HEK293T (cell line): ENCODE measurements around the gene ALG9.
"Not testable (repeated sequence)": the region's sequence is repeated elsewhere in the genome, so short reads cannot be mapped to it uniquely, and the experiment has no call there.

Experiments used
- CTCF ChIA-PET: fragments of 350-600 bp; formaldehyde crosslinking; extraction: SDS; loops from one replicate; lab custom pipeline; 2021; ENCODE audit warnings: antibody characterized with exemption, inconsistent platforms; lab: Yijun Ruan, JAX
- POLR2A ChIA-PET: fragments of 350-600 bp; formaldehyde crosslinking; extraction: SDS; loops from one replicate; lab custom pipeline; 2020; ENCODE audit warnings: antibody characterized with exemption, inconsistent platforms; lab: Yijun Ruan, JAX
- DNase-seq: peaks from one replicate; pipeline ENCODE4 v3.0.0; 2012; ENCODE audit warnings: mixed read lengths; ENCODE audit errors: extremely low spot score
- ARNT ChIP-seq: fragments of 450-650 bp; IDR thresholded peaks from 2 replicates; pipeline ENCODE4 v1.6.1; 2017; ENCODE audit warnings: mild to moderate bottlenecking
- BHLHE40 ChIP-seq: fragments of 450-650 bp; IDR thresholded peaks from 2 replicates; pipeline ENCODE4 v1.6.1; 2016; ENCODE audit warnings: mild to moderate bottlenecking, moderate library complexity, borderline replicate concordance
- CTBP1 ChIP-seq: fragments of 450-650 bp; IDR thresholded peaks from 2 replicates; pipeline ENCODE4 v1.6.1; 2016; ENCODE audit warnings: borderline replicate concordance
- ELF4 ChIP-seq: fragments of 450-650 bp; IDR thresholded peaks from 2 replicates; pipeline ENCODE4 v1.6.1; 2017; ENCODE audit warnings: antibody characterized with exemption
- FOXA1 ChIP-seq: fragments of 450-650 bp; IDR thresholded peaks from 2 replicates; pipeline ENCODE4 v1.6.1; 2016; ENCODE audit warnings: mild to moderate bottlenecking
- FOXK2 ChIP-seq: fragments of 450-650 bp; IDR thresholded peaks from 2 replicates; pipeline ENCODE4 v1.6.1; 2016; ENCODE audit warnings: mild to moderate bottlenecking
- FOXM1 ChIP-seq: fragments of 450-650 bp; IDR thresholded peaks from 2 replicates; pipeline ENCODE4 v1.6.1; 2017; ENCODE audit warnings: mild to moderate bottlenecking, borderline replicate concordance
- HDGF ChIP-seq: fragments of 450-650 bp; IDR thresholded peaks from 2 replicates; pipeline ENCODE4 v1.6.1; 2017; ENCODE audit warnings: antibody characterized with exemption, borderline replicate concordance
- L3MBTL2 ChIP-seq: fragments of 450-650 bp; conservative IDR thresholded peaks from 2 replicates; pipeline ENCODE4 v1.6.1; 2016; ENCODE audit warnings: mild to moderate bottlenecking
- LEF1 ChIP-seq: fragments of 450-650 bp; IDR thresholded peaks from 2 replicates; pipeline ENCODE4 v1.6.1; 2017; ENCODE audit warnings: mild to moderate bottlenecking, borderline replicate concordance
- NFRKB ChIP-seq: fragments of 450-650 bp; IDR thresholded peaks from 2 replicates; pipeline ENCODE4 v1.6.1; 2016; ENCODE audit warnings: mild to moderate bottlenecking, moderate library complexity
- SP1 ChIP-seq: fragments of 450-650 bp; IDR thresholded peaks from 2 replicates; pipeline ENCODE4 v1.6.1; 2017
- SUZ12 ChIP-seq: fragments of 450-650 bp; IDR thresholded peaks from 2 replicates; pipeline ENCODE4 v1.6.1; 2016; ENCODE audit warnings: mild to moderate bottlenecking
- TARDBP ChIP-seq: fragments of 450-650 bp; IDR thresholded peaks from 2 replicates; pipeline ENCODE4 v1.6.1; 2016
- ZNF384 ChIP-seq: fragments of 450-650 bp; IDR thresholded peaks from 2 replicates; pipeline ENCODE4 v1.6.1; 2016
- TF ChIP-seq, protein P1 (sequence below): fragments of 450-650 bp; IDR thresholded peaks from 2 replicates; pipeline ENCODE4 v1.6.1; 2016

The ALG9 gene

DNA sequence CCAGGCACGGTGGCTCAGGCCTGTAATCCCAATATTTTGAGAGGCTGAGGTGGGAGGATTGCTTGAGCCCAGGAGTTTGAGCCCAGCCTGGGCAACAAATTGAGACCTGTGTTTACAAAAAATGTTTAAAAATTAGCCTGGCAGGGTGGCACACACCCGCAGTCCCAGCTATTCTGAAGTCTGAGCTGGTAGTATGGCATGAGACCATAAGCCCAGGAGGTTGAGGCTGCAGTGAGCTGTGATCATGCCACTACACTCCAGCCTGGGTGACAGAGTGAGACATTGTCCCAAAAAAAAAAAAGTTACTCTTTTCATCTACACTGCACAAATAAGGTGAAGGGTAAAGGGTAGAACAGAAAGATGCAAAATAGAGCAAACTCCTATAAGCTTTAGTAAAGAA lies 82.9 kb downstream of the ALG9 start:
- TF ChIP-seq NFRKB (no peak), FOXM1 (no peak), CTBP1 (no peak)
- ChIA-PET POLR2A (no interaction called here), CTCF (no interaction called here)
- no peak for DNase-seq

DNA sequence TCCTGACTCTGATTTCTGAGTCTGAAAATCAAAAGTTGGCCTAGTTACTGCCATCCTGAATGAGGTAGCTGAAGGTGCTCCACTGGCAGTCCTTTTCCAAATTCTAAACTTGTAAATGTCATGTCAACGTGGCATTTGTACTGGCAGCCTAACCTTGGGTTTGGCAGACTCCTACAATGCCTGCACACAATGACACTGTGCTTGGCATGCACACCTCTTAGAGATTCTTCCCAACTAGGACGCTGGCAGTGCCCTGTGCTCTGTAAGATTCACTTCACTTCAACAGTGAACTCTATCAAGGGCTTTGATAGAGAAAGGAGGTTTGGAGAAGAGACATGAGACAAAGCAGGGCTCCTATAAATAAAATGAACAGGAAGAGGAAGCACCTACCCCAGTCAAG lies 83.3 kb downstream of the ALG9 start:
- CTCF ChIA-PET: no interaction called here
- no peak for DNase-seq
- POLR2A ChIA-PET: no interaction called here
- TF ChIP-seq L3MBTL2 (no peak), SP1 (no peak), FOXM1 (no peak), LEF1 (no peak), HDGF (no peak), ZNF384 (no peak), NFRKB (no peak), FOXA1 (no peak), SUZ12 (no peak), ELF4 (no peak), TARDBP (no peak), BHLHE40 (no peak), FOXK2 (no peak)
- TF ChIP-seq, protein P1, sequence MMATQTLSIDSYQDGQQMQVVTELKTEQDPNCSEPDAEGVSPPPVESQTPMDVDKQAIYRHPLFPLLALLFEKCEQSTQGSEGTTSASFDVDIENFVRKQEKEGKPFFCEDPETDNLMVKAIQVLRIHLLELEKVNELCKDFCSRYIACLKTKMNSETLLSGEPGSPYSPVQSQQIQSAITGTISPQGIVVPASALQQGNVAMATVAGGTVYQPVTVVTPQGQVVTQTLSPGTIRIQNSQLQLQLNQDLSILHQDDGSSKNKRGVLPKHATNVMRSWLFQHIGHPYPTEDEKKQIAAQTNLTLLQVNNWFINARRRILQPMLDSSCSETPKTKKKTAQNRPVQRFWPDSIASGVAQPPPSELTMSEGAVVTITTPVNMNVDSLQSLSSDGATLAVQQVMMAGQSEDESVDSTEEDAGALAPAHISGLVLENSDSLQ: no peak

DNA sequence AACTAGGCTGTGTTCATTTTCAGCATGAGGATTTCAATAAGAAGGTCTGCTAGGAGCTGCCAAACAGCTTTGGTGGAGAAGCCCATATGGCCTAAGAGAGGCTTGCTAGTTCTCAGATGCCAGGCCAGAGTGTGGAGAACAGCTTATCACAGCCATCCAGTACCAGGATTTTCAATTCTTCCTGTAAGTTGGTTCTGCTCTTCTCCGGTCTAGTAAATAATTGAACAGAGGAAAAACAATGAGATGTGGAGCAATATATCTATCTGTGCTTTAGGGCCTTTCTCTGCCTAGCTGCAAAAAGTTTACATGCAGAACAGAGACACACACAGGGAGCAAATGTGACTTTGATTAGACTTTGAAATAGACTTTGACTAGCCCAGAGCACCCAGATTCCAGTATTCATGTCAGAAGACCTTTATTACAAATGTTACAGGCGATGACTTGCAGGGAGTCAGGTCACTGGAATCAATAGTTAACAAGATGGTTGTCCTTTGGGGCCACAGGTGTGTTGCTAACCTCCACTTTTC lies 85.4 kb downstream of the ALG9 start:
- POLR2A ChIA-PET: no interaction called here
- no peak for DNase-seq
- CTCF ChIA-PET: no interaction called here
- TF ChIP-seq L3MBTL2: no peak
- no peak for TF ChIP-seq BHLHE40
- no peak for TF ChIP-seq ZNF384
- TF ChIP-seq FOXA1: no peak
- no peak for TF ChIP-seq SUZ12
- no peak for TF ChIP-seq ARNT
- no peak for TF ChIP-seq TARDBP
- TF ChIP-seq, protein P1: no peak
- TF ChIP-seq CTBP1: no peak
- no peak for TF ChIP-seq FOXK2
- TF ChIP-seq HDGF: no peak
- TF ChIP-seq NFRKB: no peak
- TF ChIP-seq FOXM1: no peak
- TF ChIP-seq LEF1: no peak
- no peak for TF ChIP-seq ELF4

DNA sequence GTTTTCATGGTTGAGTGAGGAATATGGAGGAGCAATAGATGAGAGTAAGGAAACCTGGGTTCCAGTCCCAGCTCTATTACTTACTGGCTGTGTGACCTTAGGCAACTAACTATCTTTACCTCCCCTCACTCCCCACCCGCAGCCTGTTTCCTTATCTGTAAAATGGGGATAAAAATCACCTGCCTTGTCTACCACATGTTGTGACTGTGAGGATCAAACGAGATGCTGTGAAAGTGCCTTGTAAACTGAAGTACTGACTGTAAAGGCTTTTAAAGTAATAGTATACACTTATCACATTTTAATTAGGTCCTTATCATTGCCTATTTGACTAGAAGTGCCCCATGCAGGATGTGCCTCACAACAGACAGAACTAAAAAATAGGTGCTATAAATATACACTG lies 86.3 kb downstream of the ALG9 start:
- ChIA-PET POLR2A (no interaction called here), CTCF (no interaction called here)
- TF ChIP-seq BHLHE40 (no peak), ELF4 (no peak)
- no peak for DNase-seq

DNA sequence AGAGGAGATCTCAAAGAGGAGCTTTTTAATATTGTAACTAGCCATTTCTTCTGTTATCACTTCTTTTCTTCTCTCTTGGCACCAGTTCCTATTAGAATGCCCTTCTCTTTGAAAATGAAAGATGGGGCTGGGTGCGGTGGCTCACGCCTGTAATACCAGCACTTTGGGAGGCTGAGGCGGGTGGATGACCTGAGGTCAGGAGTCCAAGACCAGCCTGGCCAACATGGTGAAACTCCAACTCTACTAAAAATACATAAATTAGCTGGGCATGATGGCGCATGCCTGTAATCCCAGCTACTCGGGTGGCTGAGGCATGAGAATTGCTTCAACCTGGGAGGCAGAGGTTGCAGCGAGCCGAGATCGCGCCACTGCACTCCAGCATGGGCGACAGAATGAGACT lies 87.1 kb downstream of the ALG9 start:
- DNase-seq, CTCF ChIA-PET, POLR2A ChIA-PET: not testable (repeated sequence)

DNA sequence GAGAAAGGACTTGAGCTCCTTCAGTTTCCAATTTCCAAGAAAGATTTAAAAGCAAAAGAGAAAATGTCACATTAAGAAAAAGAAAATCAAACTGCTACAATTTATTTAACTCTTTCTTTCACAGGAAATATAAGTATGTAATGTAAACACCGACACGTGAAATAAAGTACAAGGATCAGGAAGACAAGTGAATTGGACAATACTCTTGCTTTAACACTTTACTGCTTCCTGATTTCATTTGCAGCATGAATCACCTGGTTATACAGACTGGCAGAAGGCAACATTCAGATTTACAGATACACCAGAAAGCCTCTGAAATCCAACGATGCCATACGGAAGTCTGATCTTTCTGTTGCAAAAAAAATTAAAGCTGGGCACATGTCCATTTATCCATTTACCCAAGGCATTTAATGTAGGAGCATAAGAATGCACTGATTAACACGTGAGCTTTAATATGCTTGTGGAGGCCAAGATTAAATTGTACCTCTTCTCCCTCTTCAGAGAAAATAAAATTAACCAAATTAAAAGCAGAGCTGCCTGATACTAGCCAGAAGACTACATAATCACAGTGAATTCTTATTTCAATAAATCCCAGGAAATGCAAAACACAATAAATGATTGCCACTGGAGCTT lies 89.2 kb downstream of the ALG9 start:
- ChIA-PET POLR2A (interaction anchor here (2.2 kb wide), 1 partner anchor 16 kb away, joined by 7 read pairs; the partner anchor contains the start of gene PPP2R1B), CTCF (interaction anchor here (0.5 kb wide), 1 partner anchor 11 kb away, joined by 3 read pairs; no protein-coding TSS in a partner anchor)
- no peak for TF ChIP-seq L3MBTL2
- TF ChIP-seq, protein P1: no peak
- no peak for TF ChIP-seq ELF4
- TF ChIP-seq FOXK2: no peak
- no peak for TF ChIP-seq FOXM1
- TF ChIP-seq FOXA1: no peak
- TF ChIP-seq HDGF: no peak
- TF ChIP-seq LEF1: no peak
- no peak for DNase-seq

DNA sequence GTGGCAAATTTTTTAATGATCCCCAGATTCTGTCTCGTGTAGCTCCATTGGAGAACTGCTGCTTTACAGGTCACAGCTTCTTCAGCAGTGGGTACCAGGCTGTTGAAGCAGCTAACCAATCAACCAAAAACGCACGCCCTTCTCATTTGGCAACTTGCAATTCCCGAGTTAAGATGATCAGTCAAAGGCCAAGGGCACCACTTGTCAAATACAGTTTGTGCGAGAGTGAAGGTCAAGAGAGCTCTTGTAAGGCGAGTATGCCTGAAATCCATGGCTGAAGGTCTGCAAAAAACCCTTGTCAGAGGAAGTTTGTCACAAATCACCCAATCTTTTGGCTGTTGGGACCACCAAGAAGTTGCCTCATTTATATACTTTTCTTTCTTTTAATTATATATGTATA lies 92.3 kb downstream of the ALG9 start:
- CTCF ChIA-PET: interaction anchor here (1.2 kb wide), 1 partner anchor 175 kb away, joined by 4 read pairs; no protein-coding TSS in a partner anchor
- TF ChIP-seq TARDBP: no peak
- TF ChIP-seq, protein P1: no peak
- TF ChIP-seq SUZ12: no peak
- TF ChIP-seq ELF4: no peak
- TF ChIP-seq FOXM1: no peak
- TF ChIP-seq HDGF: no peak
- no peak for TF ChIP-seq LEF1
- TF ChIP-seq FOXK2: no peak
- no peak for TF ChIP-seq ARNT
- no peak for TF ChIP-seq L3MBTL2
- no peak for TF ChIP-seq FOXA1
- POLR2A ChIA-PET: no interaction called here
- no peak for DNase-seq
